HG02798 (cell line): ENCODE measurements around the gene NGDN.

ENCODE experiments used
- ATAC-seq: cut with Tn5 transposase; IDR thresholded peaks from one replicate; pipeline ENCODE4 v1.9.1; 2021; ENCODE audit warnings: mild to moderate bottlenecking; ENCODE audit not compliant: unreplicated experiment, poor library complexity

The NGDN gene

DNA sequence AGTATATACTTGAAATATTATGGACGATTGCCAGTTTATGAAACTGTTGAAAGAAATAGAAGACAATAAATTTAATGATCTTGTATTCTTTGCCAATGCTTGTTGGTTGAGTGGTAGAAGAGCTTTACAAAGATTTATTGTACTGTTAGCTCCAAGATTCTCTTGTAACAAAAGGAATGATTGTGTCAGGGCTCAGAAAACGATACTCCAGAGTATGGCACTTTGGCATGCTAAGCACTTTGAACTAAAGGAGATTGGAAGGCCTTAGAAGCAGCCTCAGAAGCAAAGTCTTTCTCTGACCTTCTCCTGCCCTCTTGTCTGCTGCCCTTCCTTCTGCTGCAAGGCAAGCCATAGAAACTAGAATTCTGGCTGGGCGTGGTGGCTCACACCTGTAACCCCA, 4.2 kb upstream of the NGDN start:
- no peak for ATAC-seq

DNA sequence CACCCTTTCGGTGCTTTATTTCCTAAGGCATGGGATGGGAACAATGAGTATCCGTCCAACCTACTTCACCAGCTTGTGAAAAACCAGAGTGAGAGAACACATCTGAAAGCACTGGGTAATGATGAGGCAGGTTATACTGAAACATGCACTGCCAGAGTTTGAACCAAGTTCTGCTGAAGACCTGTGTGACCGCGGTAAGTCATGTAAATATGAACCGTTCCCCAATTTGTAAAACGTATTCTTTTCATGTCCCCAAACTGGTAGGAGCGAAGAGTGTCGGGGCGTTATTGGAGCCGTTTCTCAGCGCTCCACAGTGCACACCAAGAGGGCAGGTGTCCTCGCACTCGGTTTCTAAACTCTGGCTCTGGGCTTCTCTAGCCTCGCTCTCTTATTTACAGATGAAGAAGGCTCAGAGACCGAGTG, 788 bp upstream of the NGDN start:
- no peak for ATAC-seq

DNA sequence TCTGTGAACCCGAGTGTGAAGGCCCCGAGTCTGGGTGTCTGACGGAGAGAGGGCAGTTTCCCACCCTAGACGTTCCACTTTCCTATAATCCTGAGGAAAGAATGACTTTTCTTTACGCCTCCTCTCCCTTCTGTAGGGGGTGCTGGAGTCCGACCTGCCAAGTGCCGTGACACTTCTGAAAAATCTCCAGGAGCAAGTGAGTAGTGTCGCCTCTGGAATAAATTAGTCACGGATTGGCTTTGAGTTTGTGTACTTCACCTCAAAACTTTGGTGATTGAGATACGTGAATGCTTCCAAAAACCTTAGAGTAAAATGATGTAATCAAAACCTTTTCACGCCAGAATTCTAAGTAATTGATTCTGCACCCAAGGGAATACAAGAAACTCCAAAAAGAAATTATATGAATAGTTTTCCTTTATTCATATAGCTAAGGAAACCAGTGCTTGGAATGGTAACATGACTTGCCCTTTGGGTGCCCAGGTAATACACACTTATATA, 452 bp downstream of the NGDN start:
- ATAC-seq = no peak

DNA sequence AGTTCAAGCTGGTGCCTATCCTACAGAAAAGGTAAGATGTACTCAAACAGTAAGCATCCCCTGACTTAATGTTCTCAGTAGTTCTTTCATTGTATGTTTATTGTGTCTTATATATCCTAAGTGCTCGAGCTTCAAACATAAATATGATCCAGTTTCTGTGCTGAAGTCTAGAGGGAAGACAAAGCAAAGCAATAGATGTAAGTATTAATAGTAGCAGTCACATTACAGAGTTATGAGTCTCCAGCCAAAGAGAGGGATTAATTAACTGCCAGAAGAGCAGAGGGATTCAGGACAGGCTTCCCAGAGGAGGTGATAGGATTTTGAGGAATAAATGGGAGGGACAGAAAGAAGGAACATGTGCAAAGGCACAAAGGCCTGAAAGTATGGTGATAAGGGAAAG, 1.4 kb downstream of the NGDN start:
- no peak for ATAC-seq

DNA sequence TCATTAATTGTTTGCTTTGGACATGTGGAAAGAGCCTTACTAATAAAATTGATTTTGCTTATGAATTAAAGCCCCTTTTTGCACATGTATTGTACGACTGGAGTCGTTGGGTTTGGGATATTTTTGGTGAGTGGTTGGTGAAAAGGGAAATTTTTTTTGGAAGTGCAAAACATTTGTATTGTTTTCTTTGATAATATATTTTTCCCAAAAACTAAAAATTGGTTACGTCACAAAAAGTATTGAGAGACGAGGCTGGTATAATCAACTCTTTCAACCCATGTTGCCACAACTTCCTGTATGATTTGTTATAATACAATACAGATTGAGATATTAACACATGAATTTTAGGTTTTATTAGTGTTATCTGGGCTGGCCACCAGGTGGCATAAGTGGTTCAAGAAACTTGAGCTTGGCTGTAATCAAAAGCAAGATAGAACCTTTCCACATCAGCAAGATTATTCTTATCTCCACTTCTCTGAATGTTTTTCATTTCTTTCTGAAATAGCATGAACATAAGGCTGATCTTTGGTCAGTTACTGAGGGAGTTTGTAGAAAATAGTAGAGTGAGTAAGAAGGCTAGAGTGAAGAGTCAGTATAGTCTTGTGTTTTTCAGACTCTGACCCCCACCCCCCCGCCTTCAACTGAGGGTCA, 8.7 kb downstream of the NGDN start:
- no peak for ATAC-seq

DNA sequence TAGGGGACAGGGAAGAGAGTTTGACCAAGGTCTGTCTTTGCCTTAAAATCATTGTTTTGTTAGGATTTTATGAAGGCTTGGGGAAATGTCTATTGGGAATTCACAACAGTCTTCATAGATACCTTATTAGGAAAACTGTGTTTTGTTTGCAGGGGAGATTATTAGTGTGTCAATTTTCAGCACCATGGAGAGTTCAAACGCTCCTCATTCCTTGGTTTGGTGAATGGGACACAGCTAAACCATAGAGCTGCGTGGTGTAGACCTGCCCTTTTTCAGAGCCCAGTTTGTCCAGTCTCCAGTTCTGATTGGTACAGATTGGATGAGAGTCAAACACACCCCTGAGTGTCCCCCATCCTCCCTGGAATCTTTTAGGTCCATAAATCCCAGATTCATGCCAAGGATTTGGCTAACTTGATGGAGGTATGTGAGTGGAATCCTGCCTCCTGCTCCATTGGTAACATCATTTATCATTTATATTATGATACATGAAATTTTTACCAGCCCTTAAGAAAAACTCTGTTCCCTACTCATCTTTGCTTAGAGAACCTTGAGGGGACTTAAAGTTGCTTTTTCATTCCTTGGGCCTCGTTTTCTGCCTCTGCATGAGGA, 12.0 kb downstream of the NGDN start:
- no peak for ATAC-seq

DNA sequence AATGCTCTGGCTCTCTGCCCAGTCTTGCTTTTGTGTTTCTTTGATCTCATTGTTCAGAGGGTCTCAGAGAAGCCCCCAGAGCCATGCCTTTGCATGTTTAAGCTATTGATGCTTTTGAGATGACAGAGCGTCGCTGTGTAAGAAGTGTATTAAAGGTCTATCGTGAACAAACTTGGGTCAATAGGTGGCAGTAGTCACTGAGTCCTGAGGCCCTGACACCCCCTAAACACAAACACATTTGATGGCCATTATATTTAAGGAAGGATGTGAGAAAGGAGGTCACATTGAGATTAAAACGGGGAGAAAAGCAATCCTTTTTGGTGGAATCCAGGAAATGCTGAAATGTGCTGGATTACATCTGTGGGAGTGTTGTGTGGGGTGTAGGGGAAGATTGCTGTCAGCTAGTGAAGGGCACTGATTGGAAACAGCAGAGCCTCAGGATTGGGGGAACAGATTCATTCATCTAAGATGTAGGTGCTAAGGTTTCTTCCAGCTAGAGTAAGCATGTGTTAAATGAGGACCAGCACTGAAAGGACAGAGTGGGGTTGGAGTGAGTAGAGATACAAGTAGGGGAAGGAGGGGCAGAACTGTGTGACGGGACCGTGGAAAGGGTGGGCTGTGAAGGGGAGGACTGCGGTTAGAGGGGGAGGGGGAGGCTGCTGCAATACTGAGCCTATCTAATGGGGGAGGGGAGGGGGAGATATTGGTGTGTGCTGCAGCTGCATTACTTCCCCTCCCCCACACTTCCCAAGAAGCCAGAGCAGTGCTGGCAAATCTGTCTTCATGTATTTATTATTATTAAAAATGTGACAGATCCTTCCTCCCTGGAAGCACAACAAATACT, 12.7 kb downstream of the NGDN start:
- no peak for ATAC-seq

DNA sequence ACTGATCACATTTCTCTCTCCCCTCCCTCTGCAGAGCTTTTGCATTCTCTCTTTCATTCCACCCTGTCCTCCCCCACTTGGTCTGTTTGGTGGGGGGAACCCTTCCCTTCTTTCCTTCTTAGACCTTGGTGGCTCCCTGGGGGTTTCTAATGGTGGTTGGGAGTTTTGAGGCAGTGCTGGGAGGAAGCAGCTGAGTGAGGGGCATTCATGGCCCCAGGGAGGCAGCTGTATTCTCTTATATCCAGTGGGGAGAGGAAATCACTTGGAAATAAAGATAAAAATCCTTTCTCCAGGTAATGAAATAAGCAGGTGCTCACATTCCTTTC, 13.3 kb downstream of the NGDN start:
- no peak for ATAC-seq

DNA sequence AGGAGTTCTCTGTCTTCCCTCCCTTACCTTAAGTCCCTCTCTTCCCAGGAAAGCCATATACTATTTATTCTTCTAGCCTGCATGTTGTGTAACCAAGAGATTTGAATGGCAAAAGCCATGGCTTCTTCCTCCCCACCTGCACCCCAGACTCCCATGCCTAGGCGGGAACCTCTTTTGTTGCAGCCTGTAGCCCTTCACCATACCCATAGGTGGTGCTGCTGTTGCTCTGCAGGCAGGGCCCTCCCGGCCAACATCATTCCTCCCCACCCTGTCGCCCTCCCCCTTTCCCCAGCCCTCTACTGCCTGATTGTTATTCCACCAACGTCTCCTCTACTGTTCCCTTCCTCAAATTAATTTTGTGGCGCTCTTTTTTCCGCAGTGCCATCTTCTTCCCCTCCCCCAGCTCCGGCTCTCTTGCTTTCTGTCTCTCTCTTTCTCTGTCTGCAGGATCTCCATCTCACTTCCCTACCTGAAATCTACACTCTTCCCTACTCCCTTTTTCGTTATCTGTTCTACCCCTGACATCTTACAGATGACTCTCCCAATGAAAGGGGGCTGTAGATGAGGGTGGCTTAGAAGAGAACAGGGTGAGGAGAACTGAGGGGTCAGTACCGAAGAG, 13.8 kb downstream of the NGDN start:
- ATAC-seq = no peak

DNA sequence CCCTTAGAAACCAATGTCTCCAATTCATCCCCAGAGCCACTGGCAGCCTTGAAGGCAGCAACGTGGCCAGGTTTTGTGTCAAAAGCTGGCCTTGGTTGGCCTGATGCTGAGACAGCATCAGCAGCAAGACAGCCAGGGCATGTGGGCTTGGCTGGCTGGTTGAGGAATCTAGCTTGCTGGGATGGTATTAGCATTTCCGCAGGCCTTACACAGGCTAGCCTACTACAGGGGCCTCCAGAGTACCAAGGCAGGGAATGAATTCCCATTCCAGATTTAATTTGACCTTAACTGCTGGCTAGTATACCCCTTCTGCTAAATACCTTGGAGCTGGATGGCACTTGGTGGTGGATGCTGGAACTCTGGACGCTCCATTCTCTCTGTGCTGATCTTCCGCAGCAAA, 15.8 kb downstream of the NGDN start:
- ATAC-seq = no peak

DNA sequence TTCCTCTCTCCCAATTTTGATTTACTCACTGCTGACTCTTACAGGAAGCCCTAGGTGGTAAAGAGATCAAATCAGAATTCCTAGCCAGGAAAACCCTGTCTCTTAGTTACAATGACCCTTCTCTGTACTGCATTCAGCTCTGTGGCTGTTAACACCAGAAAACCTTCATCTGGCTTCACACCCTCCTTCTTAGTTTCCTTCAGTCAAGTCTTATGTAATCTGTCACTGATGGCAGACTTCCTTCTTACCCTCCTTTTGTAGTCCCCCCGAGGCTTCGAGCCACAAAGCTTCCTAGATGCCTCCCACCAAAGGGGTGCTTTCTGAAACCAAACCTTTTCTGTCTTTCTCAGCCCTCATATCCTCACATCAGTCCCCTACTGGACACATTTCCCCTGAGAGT, 16.5 kb downstream of the NGDN start:
- ATAC-seq = no peak

DNA sequence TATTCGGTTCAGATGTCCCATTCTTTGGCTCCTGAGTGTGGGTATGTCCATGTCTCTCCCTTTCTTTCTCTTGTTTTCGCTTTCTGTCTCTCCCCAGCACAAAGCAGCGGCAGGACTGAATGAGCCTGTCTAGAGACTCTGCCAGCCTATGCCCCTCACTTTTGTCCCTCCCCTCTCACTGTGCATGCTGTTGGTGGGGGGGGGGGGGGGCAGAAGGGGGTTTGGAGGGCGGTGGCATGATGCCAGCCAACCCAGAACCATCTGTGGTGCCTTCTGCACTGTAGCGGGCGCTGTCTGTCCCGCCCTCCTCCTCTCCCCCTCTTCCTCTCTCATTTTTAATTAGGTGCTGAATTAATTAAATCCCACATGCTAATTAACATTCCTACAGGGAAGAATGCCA, 17.7 kb downstream of the NGDN start:
- ATAC-seq = no peak

DNA sequence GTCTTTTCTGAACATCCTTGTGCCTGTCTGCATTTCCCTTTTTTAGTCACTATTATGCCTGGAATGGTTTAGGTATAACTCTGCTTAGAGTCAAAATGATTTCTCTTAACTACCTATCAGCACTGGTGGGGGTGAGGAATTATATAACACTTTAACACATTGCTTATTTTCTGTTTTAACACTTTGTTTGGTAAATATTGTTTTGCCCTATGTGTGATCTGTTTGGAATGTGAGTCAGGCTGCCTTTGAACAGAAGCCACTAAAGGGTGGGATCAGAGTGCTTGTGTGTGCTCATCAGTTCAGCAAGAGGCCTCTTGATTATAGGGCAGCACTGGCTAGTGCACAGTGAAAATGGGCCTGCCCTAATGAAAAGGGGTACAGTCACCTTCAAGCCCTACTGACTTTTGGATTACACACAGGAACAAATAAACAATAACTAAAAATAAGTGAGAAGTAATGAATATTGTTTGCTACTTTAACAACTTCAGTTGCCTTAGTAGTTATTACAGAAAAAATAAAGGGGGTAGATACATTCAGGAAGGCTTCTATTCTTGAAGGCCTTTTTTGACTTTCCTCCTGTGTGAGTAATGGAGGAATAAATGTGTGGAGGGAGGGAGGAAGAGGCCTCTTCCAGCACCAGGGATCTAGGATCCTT, 23.2 kb downstream of the NGDN start:
- ATAC-seq = no peak

DNA sequence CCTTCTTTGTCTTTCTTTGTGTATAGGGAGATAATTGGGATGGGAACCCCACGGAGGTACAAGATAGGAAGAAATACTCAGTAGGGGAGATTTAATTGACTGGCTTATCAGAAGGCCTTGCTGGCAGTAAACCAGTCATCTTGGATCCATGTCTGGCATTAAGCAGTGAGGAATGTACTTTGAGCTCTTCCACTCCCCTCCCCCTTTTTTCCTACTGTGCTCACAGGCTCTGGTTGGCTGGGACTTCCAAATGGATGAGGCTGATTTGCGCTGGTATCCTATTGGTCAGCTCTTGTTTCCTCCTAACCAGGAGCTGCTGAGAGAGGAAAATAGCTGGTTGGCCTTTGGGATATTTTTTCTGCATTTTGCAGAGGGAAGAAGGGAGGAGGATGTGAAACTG, 24.7 kb downstream of the NGDN start:
- ATAC-seq = no peak

DNA sequence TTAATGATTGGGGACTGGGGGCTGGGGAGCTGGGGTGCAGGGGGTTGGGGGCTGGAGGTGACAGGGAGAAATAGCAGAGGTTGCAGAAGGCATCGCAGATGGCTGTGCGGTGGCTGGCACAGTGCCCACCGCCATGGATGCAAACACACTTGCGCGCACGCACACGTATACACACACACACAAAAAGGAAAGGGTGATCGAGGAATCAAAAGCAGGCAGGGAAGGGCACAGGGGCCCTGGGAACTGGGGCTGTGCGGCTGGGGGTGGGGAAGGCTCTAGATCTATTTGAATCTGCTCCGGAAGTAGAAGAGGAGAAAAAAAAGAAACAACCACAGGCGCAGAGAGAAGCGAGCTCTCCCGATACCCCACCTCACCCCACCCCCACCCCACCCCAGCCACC, 42.7 kb downstream of the NGDN start:
- ATAC-seq = no peak

DNA sequence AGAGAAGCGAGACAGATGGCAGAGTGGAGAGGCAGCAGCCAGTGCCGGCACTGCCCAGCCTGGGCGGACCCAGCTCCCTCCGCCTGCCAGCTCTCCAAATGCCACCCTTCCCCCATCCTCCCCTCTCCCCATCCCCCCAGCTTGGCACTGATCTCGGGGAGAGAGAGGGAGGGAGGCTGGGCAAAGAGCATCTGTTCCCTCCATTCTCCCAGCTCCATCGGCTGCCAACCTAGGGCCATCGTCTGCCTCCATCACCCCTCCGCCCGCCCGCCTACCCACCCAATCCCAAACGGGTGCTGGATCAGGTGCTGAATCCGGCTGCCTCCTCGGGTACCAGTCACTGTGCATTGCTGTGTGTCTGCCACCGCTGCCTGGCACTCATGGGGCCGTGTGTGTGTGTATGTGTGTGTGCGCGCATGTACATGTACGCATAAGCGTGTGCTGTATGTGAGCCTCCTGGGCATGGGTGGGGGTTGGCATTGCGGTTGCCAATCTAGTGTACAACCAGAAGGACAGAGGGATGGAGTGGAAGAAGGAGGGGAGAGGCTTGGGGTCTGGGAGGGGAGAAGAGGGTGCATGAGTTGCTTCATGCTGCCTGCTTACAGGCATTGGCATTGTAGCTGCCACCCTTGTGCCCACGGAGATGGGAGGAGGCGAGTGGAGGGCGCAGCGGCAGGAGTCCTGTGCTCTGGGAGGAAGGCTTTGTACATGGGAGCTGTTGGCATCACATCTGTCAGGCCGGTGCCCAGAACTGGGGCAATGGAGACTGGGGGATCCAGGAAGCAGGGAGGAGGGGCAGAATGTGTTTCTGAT, 43.7 kb downstream of the NGDN start:
- no peak for ATAC-seq

DNA sequence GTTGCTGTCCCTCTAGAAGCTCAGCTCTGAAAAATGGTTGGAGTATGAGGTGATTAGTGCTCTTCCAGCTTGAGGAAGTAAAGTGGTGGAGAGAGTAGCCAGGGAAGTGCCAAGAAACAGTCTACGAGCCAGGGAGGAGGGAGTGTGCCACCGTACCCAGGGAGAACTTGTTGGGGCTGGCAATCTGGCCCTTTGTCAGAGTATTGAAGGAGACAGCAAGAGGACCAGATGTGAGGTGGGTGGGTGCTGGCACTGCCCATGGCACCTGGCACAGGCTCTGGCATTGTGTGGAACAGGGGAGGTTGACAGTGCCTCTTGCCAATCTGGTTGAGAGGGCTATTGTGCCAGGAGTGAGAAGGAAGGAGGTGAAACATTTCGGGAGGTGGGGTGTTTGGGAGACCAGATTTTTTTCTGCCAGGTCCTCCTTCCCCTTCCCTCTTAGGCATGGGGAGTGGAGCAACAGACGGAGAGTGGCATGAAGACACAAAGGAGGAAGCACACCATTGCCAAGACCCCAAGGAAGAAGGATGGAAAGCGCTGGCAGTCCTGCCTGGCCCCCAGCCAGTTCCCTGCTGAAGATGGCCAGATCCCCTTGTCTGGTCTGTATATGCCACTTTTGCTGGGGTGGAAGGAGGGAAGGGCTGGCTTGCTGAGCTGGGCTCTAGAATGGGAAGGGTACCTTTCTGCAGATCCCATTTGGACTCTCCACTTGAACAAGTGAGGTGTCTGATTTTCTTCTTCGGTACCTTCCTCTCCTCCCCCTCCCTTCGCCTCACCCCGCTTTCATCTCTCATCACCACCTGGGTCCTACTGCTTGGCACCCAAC, 44.5 kb downstream of the NGDN start:
- no peak for ATAC-seq

DNA sequence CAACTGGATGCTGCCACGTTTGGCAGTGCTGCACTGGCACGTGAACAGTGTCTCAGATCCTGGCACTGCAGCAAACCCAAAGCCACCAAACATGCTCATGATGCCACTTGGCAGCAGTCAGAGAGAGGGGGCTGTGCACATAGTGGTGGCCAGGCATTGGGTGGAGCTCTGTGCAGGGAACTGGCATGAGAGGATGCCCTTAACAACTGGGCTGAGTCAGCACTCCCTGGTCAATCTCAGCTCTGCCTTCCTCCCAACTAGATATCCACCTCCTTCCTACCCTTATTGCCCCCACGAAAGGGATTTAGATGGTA, 45.1 kb downstream of the NGDN start:
- no peak for ATAC-seq

DNA sequence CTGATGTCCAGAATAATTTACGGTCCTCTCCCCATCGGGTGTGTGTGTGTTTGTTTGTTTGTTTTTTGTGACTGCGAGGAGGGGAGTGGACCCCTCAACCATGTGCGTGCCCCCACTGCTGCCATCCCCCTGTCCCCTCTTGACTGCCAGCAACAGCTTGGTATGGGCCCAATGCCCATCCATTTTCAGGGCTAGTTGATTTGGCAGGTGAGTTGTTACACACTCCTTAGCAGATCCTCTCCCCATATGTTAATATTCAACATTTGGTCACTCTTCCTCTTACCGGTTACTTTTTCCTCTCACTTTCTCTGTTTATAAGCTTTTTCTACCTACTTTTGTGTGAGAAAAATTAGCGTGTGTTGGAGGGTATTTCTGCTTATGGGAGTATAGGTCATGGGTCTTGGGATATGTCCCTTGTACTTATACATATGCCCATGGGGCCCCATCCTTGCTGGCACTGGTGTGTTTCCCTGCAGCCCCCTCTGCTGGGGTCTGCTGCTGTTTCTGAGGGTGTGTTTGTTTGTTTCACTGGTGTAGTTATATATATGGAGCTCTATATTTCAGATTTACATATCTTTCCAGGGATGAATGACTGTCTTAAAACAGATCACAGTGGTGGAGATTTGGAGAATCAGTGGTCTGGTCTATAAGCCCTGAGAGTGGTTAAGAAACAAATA, 48.3 kb downstream of the NGDN start:
- ATAC-seq = no peak
